DOHH2 (cell line): Measurements from ENCODE around the gene ANAPC2.

Experiments
- CTCF ChIP-seq: fragments of 200-600 bp; sonication (generic); IDR thresholded peaks from one replicate; pipeline ENCODE4 v1.5.1; 2014; ENCODE audit warnings: antibody characterized with exemption, mild to moderate bottlenecking, low read depth, low read length; ENCODE audit not compliant: poor library complexity, severe bottlenecking
- EZH2phosphoT487 ChIP-seq: fragments of 200-600 bp; sonication (generic); IDR thresholded peaks from 2 replicates; pipeline ENCODE4 v1.6.1; 2017; ENCODE audit warnings: borderline replicate concordance, mild to moderate bottlenecking, antibody characterized with exemption, low read length, moderate library complexity, mixed read lengths

GRCh38 chr9:137174722-137175293 lies 13.6 kb downstream of the ANAPC2 start:
- TF ChIP-seq CTCF (no peak), EZH2phosphoT487 (no peak)
